COLO668 (cell line): ENCODE results near the gene CFAP74.
"Not testable (repeated sequence)": the region's sequence is repeated elsewhere in the genome, so short reads cannot be mapped to it uniquely, and the experiment has no call there.

Experiments used
- DNase-seq: peaks from one replicate; lab custom pipeline; 2025; ENCODE audit not compliant: unreplicated experiment; lab: John Stamatoyannopoulos, UW

The CFAP74 gene

DNA sequence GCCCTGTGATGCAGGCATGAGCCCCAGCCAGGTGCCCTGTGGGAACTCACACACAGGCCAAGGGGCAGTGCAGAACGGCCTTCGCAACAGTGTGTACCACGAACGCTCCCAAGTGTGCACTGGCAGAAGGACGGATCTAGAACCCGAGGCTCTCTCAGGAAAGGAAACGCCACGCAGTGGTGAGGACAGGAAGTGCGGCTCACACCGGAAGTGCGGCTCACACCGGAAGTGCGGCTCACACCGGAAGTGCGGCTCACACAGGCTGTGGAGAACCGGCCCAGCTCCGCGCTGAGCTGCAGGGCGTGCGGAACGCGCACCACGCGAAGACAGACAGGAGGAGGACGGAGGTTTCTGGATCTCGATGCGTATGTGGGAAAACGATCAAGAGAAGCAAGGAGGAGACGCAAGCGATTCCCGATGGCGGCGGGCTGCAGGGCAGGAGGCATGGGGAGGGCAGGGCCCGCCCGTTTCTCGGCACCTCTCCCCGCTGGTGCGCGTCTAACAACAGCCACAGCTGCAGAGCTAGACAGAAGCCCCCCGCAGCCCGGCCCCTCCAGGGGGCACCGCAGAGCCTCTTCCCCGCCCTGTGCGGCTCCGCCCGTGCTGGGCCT lies 48.6 kb downstream of the CFAP74 start:
- DNase-seq, result peak; percentile 47

DNA sequence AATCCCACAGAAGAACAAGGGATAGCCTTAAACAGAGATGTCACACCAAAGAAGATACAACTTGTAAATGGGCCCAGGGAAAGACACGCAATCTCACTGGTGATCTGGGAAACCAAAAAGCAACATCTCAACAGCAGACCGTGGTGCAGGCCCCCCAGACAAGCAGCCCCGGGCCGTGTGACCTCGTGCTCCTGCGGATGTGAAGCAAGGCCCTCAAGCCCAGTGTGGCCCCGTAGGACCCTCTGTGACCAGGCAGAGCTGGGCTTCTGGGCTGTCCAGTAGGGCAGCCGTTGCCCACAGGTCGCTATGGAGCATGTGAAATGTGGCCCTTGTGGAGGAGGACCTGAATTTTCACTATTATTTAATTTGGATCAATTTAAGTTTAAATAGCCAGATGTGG lies 49.6 kb downstream of the CFAP74 start:
- no peak for DNase-seq

DNA sequence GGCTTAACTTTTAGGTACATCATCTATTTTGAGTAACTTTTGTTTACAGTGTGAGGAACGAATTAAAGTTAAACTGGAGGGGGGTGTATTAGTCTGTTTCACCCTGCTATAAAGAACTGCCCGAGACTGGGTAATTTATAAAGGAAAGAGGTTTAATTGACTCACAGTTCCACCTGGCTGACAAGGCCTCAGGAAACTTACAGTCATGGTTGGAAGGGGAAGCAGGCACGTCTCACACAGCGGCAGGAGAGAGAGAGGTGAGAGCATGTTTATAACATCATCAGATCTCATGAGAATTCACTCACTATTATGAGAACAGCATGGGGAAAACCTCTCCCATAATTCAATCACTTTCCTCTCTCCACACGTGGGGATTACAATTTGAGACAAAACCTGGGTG lies 52.6 kb downstream of the CFAP74 start:
- no peak for DNase-seq

DNA sequence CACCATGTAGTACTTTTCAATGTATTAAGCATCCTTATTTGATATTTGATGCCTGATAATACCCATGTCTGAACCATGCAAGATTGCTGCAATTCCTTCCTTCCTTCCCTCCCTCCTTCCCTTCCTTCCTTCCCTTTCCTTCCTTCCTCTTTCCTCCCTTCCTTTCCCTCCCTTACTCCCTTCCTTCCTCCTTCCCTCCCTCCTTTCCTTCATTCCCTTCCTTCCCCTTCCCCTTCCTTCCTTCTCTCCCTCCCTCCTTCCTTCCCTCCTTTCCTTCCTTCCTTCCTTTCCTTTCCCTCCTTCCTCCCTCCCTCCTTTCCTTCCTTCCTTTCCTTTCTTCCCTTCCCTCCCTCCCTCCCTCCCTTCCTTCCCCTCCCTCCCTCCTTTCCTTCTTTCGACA lies 54.8 kb downstream of the CFAP74 start:
- DNase-seq, result no peak

DNA sequence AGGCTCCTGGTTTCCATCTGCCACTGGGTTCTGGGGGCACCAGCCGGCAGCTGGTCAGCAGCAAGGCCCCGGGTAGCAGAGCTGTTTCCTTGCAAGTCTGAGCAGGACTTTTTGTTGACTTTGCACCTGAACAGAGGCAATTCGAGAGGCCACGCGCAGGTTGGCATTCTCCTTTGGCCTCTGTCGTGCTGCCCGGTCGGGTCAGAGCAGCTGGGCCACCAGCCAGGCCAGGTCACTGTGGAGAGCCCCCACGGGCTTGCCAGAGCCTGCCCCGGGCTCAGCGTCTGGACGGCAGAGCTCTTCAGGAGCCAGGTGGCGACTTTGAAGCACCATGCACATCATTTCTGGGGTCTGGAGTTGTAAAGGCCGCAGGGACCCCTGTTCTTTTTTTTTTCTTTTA lies 56.1 kb downstream of the CFAP74 start:
- peak; percentile 78 for DNase-seq

DNA sequence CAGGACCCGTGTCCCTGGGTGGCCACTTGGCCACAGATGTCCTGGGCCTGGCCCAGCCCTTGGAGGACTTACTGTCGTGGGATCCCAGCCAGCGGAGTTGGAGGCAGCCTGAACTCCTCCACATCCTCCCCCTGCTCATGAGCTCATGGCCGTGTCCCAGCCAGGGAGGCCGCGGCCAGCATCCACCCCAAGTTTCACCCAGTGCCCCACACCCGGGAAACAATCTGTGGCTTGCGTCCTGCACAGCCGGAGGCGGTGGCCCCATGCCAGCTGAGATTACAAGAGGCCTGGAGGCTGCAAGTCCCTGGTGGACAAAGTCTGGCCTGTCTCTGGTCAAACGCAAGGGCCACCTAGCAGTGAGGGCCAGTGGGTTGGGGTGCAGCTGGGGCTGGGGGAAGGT lies 57.0 kb downstream of the CFAP74 start:
- no peak for DNase-seq

DNA sequence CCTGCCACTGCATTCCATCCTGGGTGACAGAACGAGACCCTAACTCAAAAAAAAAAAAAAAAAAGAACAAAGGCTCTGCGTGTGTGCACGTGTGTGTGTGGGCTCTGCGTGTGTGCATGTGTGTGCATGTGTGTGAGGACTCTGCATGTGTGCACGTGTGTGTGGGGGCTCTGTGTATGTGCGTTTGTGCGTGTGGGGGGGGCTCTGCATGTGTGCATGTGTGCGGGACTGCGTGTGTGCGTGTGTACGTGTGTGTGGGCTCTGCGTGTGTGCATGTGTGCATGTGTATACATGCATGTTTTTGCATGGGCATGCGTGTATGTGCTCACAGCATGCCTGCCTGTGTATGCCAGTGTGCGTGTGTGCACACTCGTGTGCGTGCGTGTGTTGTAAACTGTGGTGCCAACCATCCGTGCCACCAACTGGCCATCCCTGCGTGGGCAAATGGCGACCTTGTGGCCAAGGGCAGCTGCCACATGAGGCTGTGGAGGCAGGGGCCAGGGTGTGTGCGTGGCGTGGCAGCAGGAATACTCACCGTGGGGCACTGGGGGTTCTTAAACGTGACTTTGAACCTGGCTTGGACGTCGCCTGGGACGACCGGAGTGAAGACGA lies 57.7 kb downstream of the CFAP74 start:
- DNase-seq, result no peak

DNA sequence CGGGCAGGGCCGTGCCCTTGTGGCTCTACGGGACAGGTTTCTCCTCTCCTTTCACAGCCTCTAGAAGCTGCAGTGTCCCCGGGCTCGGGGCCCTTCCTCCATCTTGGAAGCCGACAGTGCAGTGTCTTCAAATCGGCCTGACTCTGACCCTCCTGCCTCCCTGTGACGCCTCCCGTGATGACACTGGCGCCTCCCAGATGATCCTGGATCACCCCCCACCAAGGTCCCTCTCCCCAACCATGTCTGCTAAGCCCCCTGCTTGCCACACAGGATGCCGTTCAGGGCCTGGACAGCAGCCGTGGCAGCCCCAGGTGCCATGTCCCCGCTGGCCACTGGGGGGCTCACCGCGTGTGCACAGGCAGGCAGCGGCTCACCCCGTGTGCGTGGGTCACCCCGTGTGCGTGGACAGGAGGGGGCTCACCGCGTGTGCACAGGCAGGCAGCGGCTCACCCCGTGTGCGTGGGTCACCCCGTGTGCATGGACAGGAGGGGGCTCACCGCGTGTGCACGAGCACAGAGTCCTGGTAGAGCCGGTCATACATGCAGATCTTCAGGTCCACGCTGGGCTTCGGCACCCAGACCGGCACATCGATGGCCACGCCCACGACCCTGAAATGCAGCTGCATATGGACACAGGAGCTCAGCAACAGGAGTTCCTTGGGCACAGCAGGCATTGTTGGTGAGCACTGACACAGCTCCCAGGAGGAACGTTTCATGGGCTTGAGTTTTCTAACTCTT lies 59.6 kb downstream of the CFAP74 start:
- peak; percentile 76 for DNase-seq

DNA sequence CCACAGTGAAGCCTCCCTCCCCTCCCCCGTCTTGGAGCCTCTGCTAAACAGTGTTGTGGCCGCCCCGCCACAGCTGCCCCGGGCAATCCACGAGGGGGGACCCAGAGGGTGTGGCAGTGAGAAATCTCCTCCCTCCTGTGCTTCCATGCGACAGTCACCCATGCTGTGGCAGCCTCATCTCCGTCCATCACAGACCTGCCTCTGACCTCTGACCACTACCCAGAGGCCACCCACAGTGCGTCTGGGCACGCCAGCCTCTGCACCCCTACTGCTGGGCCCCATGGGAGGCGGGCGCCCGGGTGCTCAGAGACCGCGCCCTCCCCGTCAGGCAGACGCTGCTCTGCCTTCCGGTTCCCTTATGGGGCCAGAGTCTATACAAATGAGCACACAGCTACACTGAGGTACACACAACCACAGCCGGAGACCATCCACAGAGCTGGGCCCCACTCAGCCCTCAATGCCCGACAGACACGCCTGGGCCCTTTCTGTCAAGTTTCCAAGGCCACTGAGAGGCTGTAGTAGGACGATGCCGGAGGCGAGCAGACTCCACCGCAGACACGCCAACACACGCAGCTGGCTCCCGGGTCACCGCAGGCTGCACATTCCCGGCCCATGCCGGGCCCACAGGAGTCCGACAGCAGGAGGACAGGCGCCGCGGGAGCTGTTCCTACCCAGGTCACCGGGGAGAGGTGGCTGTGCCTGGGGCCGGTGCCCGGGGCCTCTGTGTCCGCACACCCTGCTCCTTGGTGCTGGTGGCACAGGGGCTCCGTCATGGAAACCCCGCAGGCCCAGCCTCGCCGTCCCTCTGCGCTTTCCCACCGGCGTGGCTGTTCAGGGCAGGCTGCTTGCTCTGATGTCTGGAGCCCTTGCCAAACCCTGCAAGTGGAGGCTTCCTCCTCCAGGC lies 60.6 kb downstream of the CFAP74 start:
- peak; percentile 70 for DNase-seq

DNA sequence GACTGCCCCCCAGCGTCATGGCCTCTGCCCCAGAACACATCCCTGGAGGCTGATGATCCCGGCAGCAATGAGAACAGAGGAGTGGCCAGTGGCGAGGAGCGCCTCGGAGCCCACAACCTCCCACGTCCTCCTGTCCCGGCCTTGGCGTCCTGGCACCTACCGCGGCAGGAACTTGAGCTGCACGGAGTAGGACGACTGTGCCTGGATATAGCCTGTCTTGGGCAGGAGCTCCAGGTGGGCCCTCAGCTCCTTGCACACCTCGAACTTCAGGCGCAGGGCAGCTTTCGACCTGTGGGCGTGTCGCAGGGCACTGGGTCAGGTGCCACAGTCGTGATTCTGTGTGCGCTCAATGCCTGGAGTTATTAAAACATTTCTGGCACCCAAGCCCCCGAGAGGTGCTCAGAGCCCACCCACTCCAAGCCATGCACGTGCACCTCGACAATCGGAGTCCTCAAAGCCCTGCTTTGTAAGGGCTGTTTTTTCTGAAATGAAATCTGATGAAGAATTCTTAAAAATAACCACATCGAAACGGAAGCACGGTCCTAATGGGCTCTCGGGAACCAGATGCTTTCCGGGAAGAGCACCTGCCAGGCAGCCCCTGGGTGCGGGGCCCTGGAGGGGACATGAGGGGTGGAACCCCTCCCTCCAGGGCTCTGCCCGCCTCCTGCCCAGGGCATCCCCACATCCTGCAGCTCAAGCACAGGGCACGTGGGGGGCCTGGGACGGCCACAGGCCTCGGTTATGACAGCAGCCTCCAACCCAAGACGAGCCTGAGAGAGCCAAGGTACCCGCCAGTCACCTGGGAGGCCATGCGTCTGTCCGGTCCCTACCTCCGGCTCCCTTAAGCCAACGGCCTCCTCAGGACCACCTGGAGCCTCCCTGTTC lies 61.5 kb downstream of the CFAP74 start:
- no peak for DNase-seq

DNA sequence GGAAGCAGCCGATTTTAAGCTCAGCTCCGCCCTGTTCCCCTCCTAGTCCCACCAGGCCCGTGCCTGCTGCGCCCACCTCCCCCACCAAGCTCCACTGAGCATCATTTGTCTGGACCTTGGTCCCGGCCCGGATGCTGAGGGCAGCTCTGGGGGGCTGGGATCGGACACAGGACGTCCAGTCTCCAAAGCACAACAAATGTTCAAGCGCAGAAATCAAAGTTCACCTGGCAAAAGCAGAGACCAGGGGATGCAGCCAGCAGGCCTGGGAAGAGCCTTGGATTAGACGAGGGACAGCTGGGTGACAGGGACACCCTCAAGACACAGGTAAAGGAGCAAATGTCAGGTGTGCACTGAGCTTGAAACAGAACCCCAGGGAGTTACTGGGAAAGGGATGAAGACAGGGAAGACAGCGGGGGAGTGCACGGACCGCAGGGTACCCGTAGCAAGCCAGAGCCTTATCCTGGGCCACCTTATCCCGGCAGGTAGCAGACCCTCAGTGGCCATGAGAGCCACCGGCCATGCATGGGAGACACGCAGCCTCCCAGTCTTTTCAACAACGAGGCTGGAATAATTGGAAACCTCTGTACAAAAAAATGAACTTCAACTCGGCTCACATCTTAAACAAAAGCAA lies 62.3 kb downstream of the CFAP74 start:
- no peak for DNase-seq

DNA sequence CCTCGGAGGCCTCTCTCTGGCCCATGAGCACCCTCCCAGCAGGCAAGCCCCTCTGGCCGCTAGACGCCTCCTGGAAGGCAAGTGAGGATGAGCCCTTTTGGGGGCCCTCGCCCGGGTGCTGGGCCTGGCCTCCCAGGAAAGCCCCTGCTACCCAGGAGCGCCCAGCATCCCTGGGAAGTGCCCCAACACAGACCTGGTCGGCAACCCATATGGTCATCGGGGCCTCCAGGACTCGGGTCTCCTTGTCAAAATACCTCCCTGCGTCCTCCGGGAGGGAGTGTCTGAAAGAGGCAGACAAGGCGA lies 63.5 kb downstream of the CFAP74 start:
- DNase-seq, result no peak

DNA sequence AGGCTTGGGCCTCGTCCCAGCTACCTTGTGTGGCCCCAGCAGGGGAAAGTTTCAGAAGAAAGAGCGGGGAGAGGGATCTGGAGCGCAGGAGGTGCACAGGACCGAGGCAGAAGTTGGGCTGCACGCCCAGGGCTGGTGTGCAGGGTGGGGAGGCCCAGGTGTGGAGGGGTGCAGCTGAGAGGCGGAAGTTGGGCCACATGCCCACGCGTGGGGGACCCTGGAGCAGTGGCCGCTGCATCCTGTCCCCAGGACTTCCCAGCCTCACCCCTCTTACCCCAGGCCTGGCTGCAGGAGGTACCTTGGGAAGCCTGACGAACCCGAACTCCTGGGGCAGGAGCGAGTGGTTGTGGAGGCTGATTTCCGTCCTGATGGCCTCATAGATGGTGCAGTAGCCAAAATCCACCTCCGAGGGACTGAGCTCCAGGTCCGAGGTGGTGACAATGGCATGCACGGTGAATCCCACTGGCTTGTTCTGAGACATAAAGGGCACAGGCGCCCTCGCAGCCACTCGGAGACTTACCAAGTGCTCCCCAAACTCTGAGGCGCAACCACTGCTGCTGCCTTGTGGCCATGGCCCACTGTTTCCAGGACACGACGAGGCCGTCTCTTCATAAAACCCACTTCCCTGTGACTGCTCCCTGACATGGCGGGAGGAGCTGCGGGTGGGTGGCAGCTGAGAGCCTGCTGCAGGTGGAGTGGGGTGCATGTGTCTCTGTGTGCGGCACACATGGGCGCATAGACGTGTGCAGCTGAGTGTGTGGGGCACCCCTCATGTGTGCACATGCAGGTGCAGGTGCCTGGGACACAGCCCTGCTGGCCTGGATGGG lies 64.1 kb downstream of the CFAP74 start:
- DNase-seq, result no peak

DNA sequence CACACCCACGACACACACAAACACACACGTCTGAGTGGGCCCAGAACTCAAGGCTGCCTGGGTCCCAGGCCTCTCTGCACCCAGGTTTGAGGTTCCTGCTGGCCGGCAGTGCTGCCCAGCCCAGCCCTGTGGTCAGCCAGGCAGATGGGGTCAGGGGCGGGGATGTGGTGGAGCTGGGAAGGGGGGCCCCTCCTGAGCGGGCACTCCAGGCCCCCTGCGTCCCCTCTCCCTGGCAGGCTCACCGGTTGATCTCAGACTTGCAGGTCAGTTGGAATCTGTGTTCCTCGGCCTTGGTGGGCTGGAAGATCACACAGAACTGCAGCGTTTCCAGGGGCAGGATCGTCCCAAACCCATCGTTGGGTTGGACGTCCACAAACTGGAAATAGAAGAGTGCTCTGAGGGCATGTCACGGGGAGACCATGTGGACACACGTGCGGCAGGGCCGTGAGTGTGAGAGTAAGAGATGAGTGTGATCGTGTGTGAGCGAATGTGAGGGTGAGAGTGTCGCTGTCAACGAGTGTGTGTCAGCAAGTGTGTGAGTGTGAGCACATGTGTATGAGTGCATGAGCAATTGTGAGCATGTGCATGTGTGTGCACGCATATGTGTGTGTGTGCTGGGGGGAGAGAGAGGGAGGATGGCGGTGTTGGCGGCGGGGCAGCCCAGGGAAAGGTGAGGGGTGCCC lies 64.8 kb downstream of the CFAP74 start:
- DNase-seq, result no peak

DNA sequence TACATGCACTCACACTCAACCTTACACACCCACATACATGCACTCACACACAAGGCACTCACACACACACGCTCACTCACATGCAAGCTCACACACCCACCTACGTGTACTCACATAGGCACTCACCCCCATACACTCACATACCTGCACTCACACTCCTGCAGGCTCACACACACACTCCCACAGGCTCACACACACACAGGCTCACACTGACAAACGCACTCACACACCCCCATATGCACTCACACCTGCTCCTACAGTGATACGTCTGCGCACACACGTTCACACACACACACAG lies 65.4 kb downstream of the CFAP74 start:
- no peak for DNase-seq

DNA sequence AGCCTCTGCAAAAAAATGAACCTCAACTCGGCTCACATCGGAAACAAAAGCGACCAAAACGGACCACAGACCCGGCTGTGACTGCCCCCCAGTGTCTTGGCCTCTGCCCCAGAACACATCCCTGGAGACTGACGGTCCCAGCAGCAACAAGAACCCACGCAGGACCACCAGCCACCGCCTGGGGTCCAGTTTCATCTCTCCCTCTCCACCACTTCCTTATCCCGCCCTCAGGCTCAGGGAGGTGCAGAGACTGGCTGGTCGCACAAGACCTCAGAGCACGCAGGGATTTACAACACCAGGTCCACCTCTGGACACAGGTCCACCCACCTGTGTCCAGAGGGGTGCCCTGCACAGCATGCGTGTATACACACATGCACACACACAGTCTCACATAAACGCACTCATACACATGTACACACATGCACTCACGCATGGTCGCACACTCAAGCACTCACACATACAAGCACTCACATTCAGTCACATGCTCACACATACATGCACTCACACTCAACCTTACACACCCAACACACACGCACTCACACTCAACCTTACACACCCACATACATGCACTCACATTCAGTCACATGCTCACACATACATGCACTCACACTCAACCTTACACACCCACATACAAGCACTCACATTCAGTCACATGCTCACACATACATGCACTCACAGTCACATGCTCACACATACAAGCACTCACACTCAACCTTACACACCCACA lies 65.9 kb downstream of the CFAP74 start:
- DNase-seq, result no peak

DNA sequence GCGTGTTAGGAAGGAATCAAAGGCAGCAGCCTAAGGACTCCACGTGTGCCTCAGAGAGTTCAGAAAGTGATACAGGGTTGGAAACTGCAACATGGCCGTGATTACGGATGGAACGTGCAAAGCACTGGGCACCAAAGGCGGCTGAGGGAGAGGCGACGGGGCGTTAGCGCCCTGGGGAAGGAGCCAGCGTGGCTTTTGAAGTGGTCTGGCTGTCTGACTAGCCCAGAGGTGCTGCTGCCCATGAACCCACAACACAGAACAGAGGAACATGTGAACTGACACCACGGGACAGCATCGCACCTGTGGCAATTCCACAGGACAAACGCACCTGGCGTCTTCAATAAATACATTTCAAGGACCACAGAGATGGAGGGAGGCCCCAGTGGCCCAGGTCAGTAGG lies 66.5 kb downstream of the CFAP74 start:
- no peak for DNase-seq

DNA sequence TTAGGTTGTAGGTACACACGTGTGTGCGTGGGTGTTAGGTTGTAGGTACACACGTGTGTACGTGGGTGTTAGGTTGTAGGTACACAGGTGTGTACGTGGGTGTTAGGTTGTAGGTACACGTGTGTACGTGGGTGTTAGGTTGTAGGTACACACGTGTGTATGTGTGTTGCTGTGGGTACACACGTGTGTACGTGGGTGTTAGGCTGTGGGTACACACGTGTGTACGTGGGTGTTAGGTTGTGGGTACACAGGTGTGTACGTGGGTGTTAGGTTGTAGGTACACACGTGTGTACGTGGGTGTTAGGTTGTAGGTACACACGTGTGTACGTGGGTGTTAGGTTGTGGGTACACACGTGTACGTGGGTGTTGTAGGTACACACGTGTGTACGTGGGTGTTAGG lies 68.7 kb downstream of the CFAP74 start:
- DNase-seq, result not testable (repeated sequence)
